ENCODE data around the gene POTEE. TPM values are rescaled to one million over a fixed set of nuclear protein-coding genes. Genes with fewer than 3 reads are reported as not detected.
"Not testable (repeated sequence)": the region's sequence is repeated elsewhere in the genome, so short reads cannot be mapped to it uniquely, and the experiment has no call there.

The POTEE gene
- total RNA-seq = 0.29 and 0.39 TPM in 2 replicates

- H3K4me3 Mint-ChIP-seq; H3K27ac Mint-ChIP-seq; H3K36me3 Mint-ChIP-seq (ENCODE audit: low read depth); H3K9me3 Mint-ChIP-seq; intact Hi-C loops (cut with micrococcal nuclease); H3K4me1 Mint-ChIP-seq; POLR2A ChIA-PET; CTCF ChIA-PET; H3K27me3 Mint-ChIP-seq; ATAC-seq (ENCODE audit: low read depth); DNase-seq: not testable (repeated sequence)
Measured at GRCh38 chr2:131209030-131209772, at the start of gene POTEE. POTEE (plus strand) TSS chr2:131209536; CDS start chr2:131218403, 8,867 bp downstream.

- H3K4me1 Mint-ChIP-seq; H3K9me3 Mint-ChIP-seq; H3K27ac Mint-ChIP-seq; DNase-seq; ATAC-seq (ENCODE audit: low read depth); intact Hi-C loops (cut with micrococcal nuclease); H3K36me3 Mint-ChIP-seq (ENCODE audit: low read depth); POLR2A ChIA-PET; H3K4me3 Mint-ChIP-seq: not testable (repeated sequence)
- CTCF ChIA-PET = interaction anchor here (1.0 kb wide), 1 partner anchor 10 kb away, joined by 3 read pairs; no protein-coding TSS in a partner anchor
- H3K27me3 Mint-ChIP-seq = peaks cover 15% of the 10 kb centered on the region
Measured at GRCh38 chr2:131165562-131165961, 43.8 kb upstream of the POTEE start.

GRCh38 chr2:131168538-131168937, 40.8 kb upstream of the POTEE start:
- TF ChIP-seq, protein P1, sequence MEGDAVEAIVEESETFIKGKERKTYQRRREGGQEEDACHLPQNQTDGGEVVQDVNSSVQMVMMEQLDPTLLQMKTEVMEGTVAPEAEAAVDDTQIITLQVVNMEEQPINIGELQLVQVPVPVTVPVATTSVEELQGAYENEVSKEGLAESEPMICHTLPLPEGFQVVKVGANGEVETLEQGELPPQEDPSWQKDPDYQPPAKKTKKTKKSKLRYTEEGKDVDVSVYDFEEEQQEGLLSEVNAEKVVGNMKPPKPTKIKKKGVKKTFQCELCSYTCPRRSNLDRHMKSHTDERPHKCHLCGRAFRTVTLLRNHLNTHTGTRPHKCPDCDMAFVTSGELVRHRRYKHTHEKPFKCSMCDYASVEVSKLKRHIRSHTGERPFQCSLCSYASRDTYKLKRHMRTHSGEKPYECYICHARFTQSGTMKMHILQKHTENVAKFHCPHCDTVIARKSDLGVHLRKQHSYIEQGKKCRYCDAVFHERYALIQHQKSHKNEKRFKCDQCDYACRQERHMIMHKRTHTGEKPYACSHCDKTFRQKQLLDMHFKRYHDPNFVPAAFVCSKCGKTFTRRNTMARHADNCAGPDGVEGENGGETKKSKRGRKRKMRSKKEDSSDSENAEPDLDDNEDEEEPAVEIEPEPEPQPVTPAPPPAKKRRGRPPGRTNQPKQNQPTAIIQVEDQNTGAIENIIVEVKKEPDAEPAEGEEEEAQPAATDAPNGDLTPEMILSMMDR (IDR thresholded peaks at IDR 0.05) = no peak
- H3K36me3 Mint-ChIP-seq (ENCODE audit: low read depth) = no peaks in the 10 kb centered on the region
- ATAC-seq (ENCODE audit: low read depth) (no peak), DNase-seq (no peak)
- ChIA-PET POLR2A (no interaction called here), CTCF (no interaction called here)
- no peak overlapping the region for H3K4me3 Mint-ChIP-seq
- intact Hi-C loops (cut with micrococcal nuclease) = no loop called here
- H3K27ac Mint-ChIP-seq = no peak overlapping the region
- H3K4me1 Mint-ChIP-seq = no peaks in the 10 kb centered on the region
- peaks cover 23% of the 10 kb centered on the region for H3K27me3 Mint-ChIP-seq
- no peaks in the 10 kb centered on the region for H3K9me3 Mint-ChIP-seq

DNA sequence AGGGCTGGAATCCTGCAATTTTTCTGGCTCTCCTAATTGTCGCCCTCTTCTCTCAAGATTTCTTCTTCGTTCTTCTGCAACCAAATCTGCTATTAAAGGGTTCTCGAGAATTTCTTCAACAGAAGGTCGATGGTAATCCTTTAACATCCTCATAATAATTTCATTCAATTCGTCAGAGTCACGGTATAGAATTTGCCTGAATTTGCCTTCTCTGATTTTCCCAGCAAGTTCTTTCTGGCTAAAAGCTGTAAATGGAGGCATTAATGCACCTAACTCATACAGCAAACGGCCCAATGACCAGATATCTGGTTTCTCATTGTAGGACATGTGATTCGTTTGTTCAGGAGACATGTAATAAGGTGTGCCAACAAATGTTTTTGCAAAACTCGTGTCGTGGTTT, 31.3 kb upstream of the POTEE start:
- H3K9me3 Mint-ChIP-seq; H3K4me3 Mint-ChIP-seq; H3K27ac Mint-ChIP-seq; H3K36me3 Mint-ChIP-seq (ENCODE audit: low read depth); ATAC-seq (ENCODE audit: low read depth); intact Hi-C loops (cut with micrococcal nuclease); POLR2A ChIA-PET; H3K4me1 Mint-ChIP-seq; CTCF ChIA-PET; DNase-seq: not testable (repeated sequence)
- H3K27me3 Mint-ChIP-seq = peaks cover 25% of the 10 kb centered on the region

DNA sequence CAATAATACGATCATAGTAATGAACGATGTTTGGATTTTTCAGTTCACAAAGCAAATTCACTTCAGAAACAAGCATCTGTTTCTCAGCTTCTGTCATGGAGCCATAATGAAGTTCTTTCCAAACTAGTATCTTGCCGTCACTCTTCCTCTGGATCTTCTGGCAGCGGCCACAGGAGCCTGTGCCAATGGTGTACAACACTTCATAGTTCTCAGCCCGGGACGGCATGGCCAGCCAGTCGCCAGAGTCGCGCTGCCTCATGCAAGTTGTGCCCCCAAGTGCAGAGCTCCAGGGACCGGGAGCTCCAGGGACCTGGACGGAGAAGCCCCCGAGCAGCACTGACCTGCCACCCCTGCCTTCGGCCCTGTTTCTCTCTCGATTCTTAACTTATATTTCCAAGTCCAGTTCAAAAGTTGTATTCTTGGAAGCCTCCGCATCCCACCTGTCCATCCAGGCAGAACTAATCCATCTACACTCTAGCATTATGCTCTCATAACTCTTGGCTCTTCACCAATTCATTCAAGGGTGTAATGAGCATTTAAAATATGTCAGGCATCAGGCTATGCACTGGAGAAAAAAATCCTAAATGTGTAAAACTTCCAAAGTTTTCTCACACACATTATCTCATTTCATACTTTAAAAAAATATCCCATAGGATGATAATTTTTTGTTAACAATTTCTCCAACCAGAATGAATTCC, 30.5 kb upstream of the POTEE start:
- H3K4me3 Mint-ChIP-seq; H3K4me1 Mint-ChIP-seq; CTCF ChIA-PET; H3K36me3 Mint-ChIP-seq (ENCODE audit: low read depth); POLR2A ChIA-PET; H3K27ac Mint-ChIP-seq; ATAC-seq (ENCODE audit: low read depth); H3K9me3 Mint-ChIP-seq; DNase-seq; intact Hi-C loops (cut with micrococcal nuclease): not testable (repeated sequence)
- H3K27me3 Mint-ChIP-seq = peaks cover 21% of the 10 kb centered on the region

GRCh38 chr2:131181451-131181850, 27.9 kb upstream of the POTEE start:
- intact Hi-C loops (cut with micrococcal nuclease); H3K9me3 Mint-ChIP-seq; CTCF ChIA-PET; H3K27ac Mint-ChIP-seq; DNase-seq; H3K4me3 Mint-ChIP-seq; H3K4me1 Mint-ChIP-seq; POLR2A ChIA-PET; H3K36me3 Mint-ChIP-seq (ENCODE audit: low read depth); ATAC-seq (ENCODE audit: low read depth): not testable (repeated sequence)
- H3K27me3 Mint-ChIP-seq = peaks cover 21% of the 10 kb centered on the region

- H3K4me3 Mint-ChIP-seq, CTCF ChIA-PET: not testable (repeated sequence)
Measured at GRCh38 chr2:131193421-131193820, 15.9 kb upstream of the POTEE start.

GRCh38 chr2:131196186-131196585, 13.2 kb upstream of the POTEE start:
- H3K4me1 Mint-ChIP-seq; H3K27ac Mint-ChIP-seq; H3K36me3 Mint-ChIP-seq (ENCODE audit: low read depth); DNase-seq; ATAC-seq (ENCODE audit: low read depth); H3K9me3 Mint-ChIP-seq; H3K27me3 Mint-ChIP-seq; intact Hi-C loops (cut with micrococcal nuclease); H3K4me3 Mint-ChIP-seq; POLR2A ChIA-PET; CTCF ChIA-PET: not testable (repeated sequence)

More at GRCh38 chr2:131193421-131193820, 15.9 kb upstream of the POTEE start:
- H3K9me3 Mint-ChIP-seq; H3K4me1 Mint-ChIP-seq; POLR2A ChIA-PET; DNase-seq; H3K27ac Mint-ChIP-seq; ATAC-seq (ENCODE audit: low read depth); H3K27me3 Mint-ChIP-seq; H3K36me3 Mint-ChIP-seq (ENCODE audit: low read depth); intact Hi-C loops (cut with micrococcal nuclease): not testable (repeated sequence)

Measured in activated B cell treated with CpG ODN at 0.5 μM for 24 hours (primary cell).